Uterus (tissue), 4 donors: Measurements from ENCODE around the gene NUP210. TPM values are rescaled to one million over a fixed set of nuclear protein-coding genes. Genes with fewer than 3 reads are reported as not detected.

Experiments used
- DNase-seq, 2 donors: peaks; one replicate each; pipeline ENCODE4 v3.0.0-alpha.2; 2019 to 2020
- H3K27ac ChIP-seq, 2 donors: fragments of 200-600 bp; sonication (generic); 1 replicate in 1 of 2; 2 replicates in 1 of 2; pipeline ENCODE4 v1.5.1; 2016 to 2018
- H3K27me3 ChIP-seq, 2 donors: fragments of 200-600 bp; sonication (generic); one replicate each; pipeline ENCODE4 v1.5.1; 2018 to 2019; ENCODE audit warnings: control low read depth in 1 of 2
- H3K36me3 ChIP-seq, 2 donors: fragments of 200-600 bp; sonication (generic); one replicate each; pipeline ENCODE4 v1.5.1; 2019; ENCODE audit warnings: control low read depth in 1 of 2
- H3K4me1 ChIP-seq, 2 donors: fragments of 200-600 bp; sonication (generic); one replicate each; pipeline ENCODE4 v1.5.1; 2018 to 2019; ENCODE audit warnings: control low read depth in 1 of 2
- H3K4me3 ChIP-seq, 2 donors: fragments of 200-600 bp; sonication (generic); 1 replicate in 1 of 2; 2 replicates in 1 of 2; pipeline ENCODE4 v1.5.1; 2018 to 2019; ENCODE audit warnings: mild to moderate bottlenecking in 1 of 2
- H3K9me3 ChIP-seq, 2 donors: fragments of 200-600 bp; sonication (generic); one replicate each; pipeline ENCODE4 v1.5.1; 2019; ENCODE audit warnings: control low read depth in 1 of 2
- POLR2A ChIP-seq, 2 donors: fragments of 450-650 bp; IDR thresholded peaks; one replicate each; pipeline ENCODE4 v1.6.1; 2016; ENCODE audit warnings: antibody characterized with exemption in 2 of 2, mild to moderate bottlenecking in 1 of 2, moderate library complexity in 1 of 2
- intact Hi-C: fragments of 100-400 bp; cut with DNase I; formaldehyde crosslinking; loops from one replicate; pipeline ENCODE4 v1.15.1; 2023; ENCODE audit warnings: low total_unique reads
- small RNA-seq: library from RNA; depleted of rRNA; stranded (forward); fragments of <200 nt; gene quantifications from one replicate; pipeline ENCODE3, GENCODE V24; 2016
- total RNA-seq, 4 donors: library from RNA; depleted of rRNA in 3 of 4; stranded (reverse); fragments of >200 nt in 3 of 4; gene quantifications; one replicate each; pipeline versions ENCODE4 v1.1.0 to v1.2.4, GENCODE V29; 2014 to 2023
- TF ChIP-seq, protein P1 (sequence below), 4 experiments: fragments of 200-600 bp in 2 of 4; fragments of 450-650 bp in 2 of 4; sonication (generic) in 2 of 4; IDR thresholded peaks; one replicate each; pipeline ENCODE4 v1.5.1; 2016 to 2019; ENCODE audit warnings: antibody characterized with exemption in 4 of 4, mild to moderate bottlenecking in 2 of 4, moderate library complexity in 1 of 4
- donor health status: DM: yes; HTN: yes; CAD: no.

Gene NUP210
- total RNA-seq, 4 donors from 2014 or later, result 0.29 to 9.5 (median 5.1) TPM

DNA sequence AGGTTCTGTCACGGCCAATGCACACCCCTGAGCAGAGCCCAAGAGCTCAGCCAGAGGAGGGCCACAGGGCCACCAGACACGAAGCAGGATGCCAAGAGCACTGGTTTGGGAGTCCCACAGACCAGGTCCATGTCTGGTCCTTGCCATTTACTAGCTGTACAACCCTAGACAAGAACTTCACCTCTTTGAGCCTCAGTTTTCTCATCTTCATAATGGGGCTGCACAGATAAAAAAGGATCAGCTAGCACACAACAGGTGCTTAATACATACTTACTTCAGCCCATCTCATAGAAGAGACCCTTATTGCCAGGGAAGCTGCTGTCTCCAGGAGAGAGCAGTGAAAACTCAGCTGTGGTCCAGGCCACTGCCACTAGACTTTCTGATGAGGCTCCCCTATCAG lies 152.0 kb downstream of the NUP210 start:
- TF ChIP-seq, protein P1, sequence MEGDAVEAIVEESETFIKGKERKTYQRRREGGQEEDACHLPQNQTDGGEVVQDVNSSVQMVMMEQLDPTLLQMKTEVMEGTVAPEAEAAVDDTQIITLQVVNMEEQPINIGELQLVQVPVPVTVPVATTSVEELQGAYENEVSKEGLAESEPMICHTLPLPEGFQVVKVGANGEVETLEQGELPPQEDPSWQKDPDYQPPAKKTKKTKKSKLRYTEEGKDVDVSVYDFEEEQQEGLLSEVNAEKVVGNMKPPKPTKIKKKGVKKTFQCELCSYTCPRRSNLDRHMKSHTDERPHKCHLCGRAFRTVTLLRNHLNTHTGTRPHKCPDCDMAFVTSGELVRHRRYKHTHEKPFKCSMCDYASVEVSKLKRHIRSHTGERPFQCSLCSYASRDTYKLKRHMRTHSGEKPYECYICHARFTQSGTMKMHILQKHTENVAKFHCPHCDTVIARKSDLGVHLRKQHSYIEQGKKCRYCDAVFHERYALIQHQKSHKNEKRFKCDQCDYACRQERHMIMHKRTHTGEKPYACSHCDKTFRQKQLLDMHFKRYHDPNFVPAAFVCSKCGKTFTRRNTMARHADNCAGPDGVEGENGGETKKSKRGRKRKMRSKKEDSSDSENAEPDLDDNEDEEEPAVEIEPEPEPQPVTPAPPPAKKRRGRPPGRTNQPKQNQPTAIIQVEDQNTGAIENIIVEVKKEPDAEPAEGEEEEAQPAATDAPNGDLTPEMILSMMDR (IDR thresholded peaks at IDR 0.05), result no peak
- no peak for TF ChIP-seq POLR2A (IDR thresholded peaks at IDR 0.05)
- H3K4me1 ChIP-seq, result no peaks in the 10 kb centered on the region
- H3K4me3 ChIP-seq, result no peak overlapping the region
- intact Hi-C loops, result no loop called here
- H3K36me3 ChIP-seq, result no peaks in the 10 kb centered on the region
- no peaks in the 10 kb centered on the region for H3K27me3 ChIP-seq
- no peak for DNase-seq
- H3K27ac ChIP-seq, result no peak overlapping the region
- H3K9me3 ChIP-seq, result peaks cover 0 to 2% of the 10 kb centered on the region in 2 donors

- TF ChIP-seq, protein P1 (IDR thresholded peaks at IDR 0.05), result no peak
- no peak for TF ChIP-seq POLR2A (IDR thresholded peaks at IDR 0.05)
- Histone ChIP-seq H3K27me3 (no peaks in the 10 kb centered on the region), H3K27ac (no peak overlapping the region), H3K9me3 (peaks cover 0 to 2% of the 10 kb centered on the region in 2 donors), H3K4me3 (no peak overlapping the region), H3K4me1 (no peaks in the 10 kb centered on the region), H3K36me3 (no peaks in the 10 kb centered on the region)
- DNase-seq, result no peak
- intact Hi-C loops, result no loop called here
Measured at GRCh38 chr3:13266651-13267362, 153.3 kb downstream of the NUP210 start.

Small RNAs within 50 kb of the gene (small RNA-seq; reads per million reads assigned to genes)
- gene AC027124.2, result not detected

Other genes starting within 250 kb of the NUP210 start
- 10 to 100 TPM in 3 of 4 donors, 1 to 10 TPM in 1; 7.4 to 20.6 (median 11.7) TPM for gene HDAC11, start 60.0 kb upstream of the NUP210 start, total RNA-seq
- 100 to 1,000 TPM in 1 of 4 donors, 10 to 100 TPM in 3; 39.2 to 217 (median 48.6) TPM for gene FBLN2, start 128.8 kb upstream of the NUP210 start, total RNA-seq